Liver (tissue), 9 donors: ENCODE results near the gene PHKB. TPM values are rescaled to one million over a fixed set of nuclear protein-coding genes. Genes with fewer than 3 reads are reported as not detected.

Source experiments
- DNase-seq: peaks from one replicate; pipeline ENCODE4 v3.0.0-alpha.2; 2017; ENCODE audit warnings: low spot score
- H3K27ac ChIP-seq, 2 donors: one replicate each; pipeline ENCODE4 v1.7.0; 2013; ENCODE audit warnings: inconsistent platforms in 2 of 2, low read length in 2 of 2, control low read depth in 1 of 2, low read depth in 1 of 2, mild to moderate bottlenecking in 1 of 2
- H3K27me3 ChIP-seq, 4 donors: one replicate each; pipeline versions ENCODE4 v1.6.1 to v1.7.0; 2013; ENCODE audit warnings: low read length in 3 of 4, inconsistent platforms in 1 of 4, mild to moderate bottlenecking in 1 of 4, moderate library complexity in 1 of 4; ENCODE audit not compliant: control insufficient read depth in 4 of 4, insufficient read depth in 4 of 4
- H3K36me3 ChIP-seq, 4 donors: one replicate each; pipeline versions ENCODE4 v1.6.1 to v1.7.0; 2013; ENCODE audit warnings: low read length in 3 of 4, mild to moderate bottlenecking in 3 of 4, low read depth in 1 of 4, moderate library complexity in 1 of 4; ENCODE audit not compliant: control insufficient read depth in 4 of 4, insufficient read depth in 3 of 4
- H3K4me1 ChIP-seq, 4 donors: one replicate each; pipeline versions ENCODE4 v1.6.1 to v1.7.0; 2013; ENCODE audit warnings: low read length in 3 of 4, mild to moderate bottlenecking in 3 of 4, moderate library complexity in 1 of 4; ENCODE audit not compliant: control insufficient read depth in 4 of 4, insufficient read depth in 4 of 4
- H3K4me3 ChIP-seq, 3 donors: one replicate each; pipeline versions ENCODE4 v1.6.1 to v1.7.0; 2013; ENCODE audit warnings: low read length in 3 of 3, control low read depth in 1 of 3, low read depth in 1 of 3, mild to moderate bottlenecking in 1 of 3
- H3K9ac ChIP-seq, 2 donors: one replicate each; pipeline ENCODE4 v1.7.0; 2013; ENCODE audit warnings: low read length in 2 of 2, mild to moderate bottlenecking in 2 of 2, moderate library complexity in 2 of 2, control low read depth in 1 of 2, low read depth in 1 of 2
- H3K9me3 ChIP-seq, 4 donors: one replicate each; pipeline versions ENCODE4 v1.6.1 to v1.7.0; 2013; ENCODE audit warnings: low read length in 3 of 4; ENCODE audit not compliant: control insufficient read depth in 4 of 4
- EGR1 ChIP-seq, 2 donors: IDR thresholded peaks; 2 replicates each; pipeline ENCODE4 v1.6.1; 2016 to 2018; ENCODE audit warnings: antibody characterized with exemption in 2 of 2, low read depth in 2 of 2
- FOXA1 ChIP-seq: IDR thresholded peaks from 2 replicates; pipeline ENCODE4 v1.6.1; 2016; ENCODE audit warnings: antibody characterized with exemption
- FOXA2 ChIP-seq: IDR thresholded peaks from 2 replicates; pipeline ENCODE4 v1.6.1; 2016; ENCODE audit warnings: antibody characterized with exemption
- GABPA ChIP-seq, 2 donors: IDR thresholded peaks in 1 of 2; conservative IDR thresholded peaks in 1 of 2; 2 replicates each; pipeline ENCODE4 v1.6.1; 2016; ENCODE audit warnings: antibody characterized with exemption in 2 of 2, mild to moderate bottlenecking in 1 of 2, moderate library complexity in 1 of 2
- HNF4A ChIP-seq, 2 donors: conservative IDR thresholded peaks; 2 replicates each; pipeline ENCODE4 v1.6.1; 2016; ENCODE audit warnings: antibody characterized with exemption in 2 of 2, mild to moderate bottlenecking in 2 of 2
- HNF4G ChIP-seq: IDR thresholded peaks from 2 replicates; pipeline ENCODE4 v1.6.1; 2016; ENCODE audit warnings: antibody characterized with exemption
- JUND ChIP-seq, 2 donors: IDR thresholded peaks; 2 replicates each; pipeline ENCODE4 v1.6.1; 2016; ENCODE audit warnings: antibody characterized with exemption in 2 of 2
- NR2F2 ChIP-seq: IDR thresholded peaks from 2 replicates; pipeline ENCODE4 v1.6.1; 2016; ENCODE audit warnings: antibody characterized with exemption
- RAD21 ChIP-seq, 2 donors: IDR thresholded peaks; 2 replicates each; pipeline ENCODE4 v1.6.1; 2016; ENCODE audit warnings: antibody characterized with exemption in 2 of 2, mild to moderate bottlenecking in 2 of 2
- RXRA ChIP-seq, 2 donors: IDR thresholded peaks; 2 replicates each; pipeline ENCODE4 v1.6.1; 2017 to 2018; ENCODE audit warnings: antibody characterized with exemption in 2 of 2, mild to moderate bottlenecking in 1 of 2
- SP1 ChIP-seq: IDR thresholded peaks from 2 replicates; pipeline ENCODE4 v1.6.1; 2018; ENCODE audit warnings: antibody characterized with exemption, mild to moderate bottlenecking
- TAF1 ChIP-seq: conservative IDR thresholded peaks from 2 replicates; pipeline ENCODE4 v1.6.1; 2016; ENCODE audit warnings: antibody characterized with exemption, mild to moderate bottlenecking
- YY1 ChIP-seq: IDR thresholded peaks from 2 replicates; pipeline ENCODE4 v1.6.1; 2016; ENCODE audit warnings: antibody characterized with exemption, mild to moderate bottlenecking
- WGBS: extraction: QIAGEN DNeasy Blood & Tissue Kit; methylation state at CpG from one replicate; pipeline ENCODE4 v1.1.7; 2013; 5-methylcytosine and 5-hydroxymethylcytosine counted together
- polyA plus RNA-seq, 2 donors: library from polyadenylated mRNA; stranded (reverse) in 1 of 2; unstranded in 1 of 2; fragments of 200-250 nt in 1 of 2; fragments of >200 nt in 1 of 2; fragmentation: Nextera tagmentation in 1 of 2; extraction: Ambion mirVana in 1 of 2; gene quantifications; one replicate each; pipeline versions ENCODE4 v1.2.1 to v1.2.3, GENCODE V29; 2013 to 2015
- total RNA-seq, 2 donors: library from RNA; depleted of rRNA; stranded (reverse); fragments of >200 nt; gene quantifications; one replicate each; pipeline ENCODE4 v1.2.3, GENCODE V29; 2014
- TF ChIP-seq, protein P1 (sequence below): IDR thresholded peaks from 2 replicates; pipeline ENCODE4 v1.6.1; 2016; ENCODE audit warnings: antibody characterized with exemption
- TF ChIP-seq, protein P2 (sequence below): fragments of 150-350 bp; IDR thresholded peaks from 2 replicates; pipeline ENCODE4 v1.5.1; 2017; ENCODE audit warnings: improper control_type of control experiment, low read depth, low read length; ENCODE audit not compliant: missing input control
- TF ChIP-seq, protein P3 (sequence below): IDR thresholded peaks from 2 replicates; pipeline ENCODE4 v1.6.1; 2016; ENCODE audit warnings: antibody characterized with exemption
- TF ChIP-seq, protein P4 (sequence below): IDR thresholded peaks from 2 replicates; pipeline ENCODE4 v1.6.1; 2016; ENCODE audit warnings: antibody characterized with exemption
- TF ChIP-seq, protein P5 (sequence below): IDR thresholded peaks from 2 replicates; pipeline ENCODE4 v1.6.1; 2016; ENCODE audit warnings: antibody characterized with exemption, mild to moderate bottlenecking
- donor health status: healthy.
- donor health status: healthy.
- donor health status: healthy.
- donor health status: healthy.
- donor health status: healthy.

Gene PHKB
- total and polyA plus RNA-seq, 4 donors: 13.2 to 49.1 (median 29.0) TPM

DNA sequence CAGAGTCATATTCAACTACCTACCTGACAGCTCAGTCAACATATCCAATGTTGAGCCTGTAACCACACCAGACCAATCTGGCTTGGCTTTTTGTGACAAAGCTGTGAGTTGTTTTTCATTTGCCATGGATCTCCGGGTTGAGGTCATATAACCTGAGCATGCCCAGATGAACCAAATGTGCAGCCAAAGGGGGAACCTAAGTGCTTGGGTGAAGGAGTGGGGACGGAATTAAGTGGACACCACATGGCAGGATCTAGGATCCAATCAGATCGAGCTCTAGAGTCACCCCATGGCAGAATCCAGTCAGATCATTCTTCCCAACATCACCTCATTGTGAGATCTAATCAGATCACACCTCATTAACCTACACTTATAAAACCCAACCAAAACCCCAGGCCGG, 258.6 kb downstream of the PHKB start (continued):
- TF ChIP-seq SP1 (no peak), HNF4A (conservative IDR thresholded peaks at IDR 0.05) (no peak), FOXA2 (no peak), RAD21 (IDR thresholded peaks at IDR 0.05) (no peak)
- TF ChIP-seq, protein P1, sequence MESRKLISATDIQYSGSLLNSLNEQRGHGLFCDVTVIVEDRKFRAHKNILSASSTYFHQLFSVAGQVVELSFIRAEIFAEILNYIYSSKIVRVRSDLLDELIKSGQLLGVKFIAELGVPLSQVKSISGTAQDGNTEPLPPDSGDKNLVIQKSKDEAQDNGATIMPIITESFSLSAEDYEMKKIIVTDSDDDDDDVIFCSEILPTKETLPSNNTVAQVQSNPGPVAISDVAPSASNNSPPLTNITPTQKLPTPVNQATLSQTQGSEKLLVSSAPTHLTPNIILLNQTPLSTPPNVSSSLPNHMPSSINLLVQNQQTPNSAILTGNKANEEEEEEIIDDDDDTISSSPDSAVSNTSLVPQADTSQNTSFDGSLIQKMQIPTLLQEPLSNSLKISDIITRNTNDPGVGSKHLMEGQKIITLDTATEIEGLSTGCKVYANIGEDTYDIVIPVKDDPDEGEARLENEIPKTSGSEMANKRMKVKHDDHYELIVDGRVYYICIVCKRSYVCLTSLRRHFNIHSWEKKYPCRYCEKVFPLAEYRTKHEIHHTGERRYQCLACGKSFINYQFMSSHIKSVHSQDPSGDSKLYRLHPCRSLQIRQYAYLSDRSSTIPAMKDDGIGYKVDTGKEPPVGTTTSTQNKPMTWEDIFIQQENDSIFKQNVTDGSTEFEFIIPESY: no peak

DNA sequence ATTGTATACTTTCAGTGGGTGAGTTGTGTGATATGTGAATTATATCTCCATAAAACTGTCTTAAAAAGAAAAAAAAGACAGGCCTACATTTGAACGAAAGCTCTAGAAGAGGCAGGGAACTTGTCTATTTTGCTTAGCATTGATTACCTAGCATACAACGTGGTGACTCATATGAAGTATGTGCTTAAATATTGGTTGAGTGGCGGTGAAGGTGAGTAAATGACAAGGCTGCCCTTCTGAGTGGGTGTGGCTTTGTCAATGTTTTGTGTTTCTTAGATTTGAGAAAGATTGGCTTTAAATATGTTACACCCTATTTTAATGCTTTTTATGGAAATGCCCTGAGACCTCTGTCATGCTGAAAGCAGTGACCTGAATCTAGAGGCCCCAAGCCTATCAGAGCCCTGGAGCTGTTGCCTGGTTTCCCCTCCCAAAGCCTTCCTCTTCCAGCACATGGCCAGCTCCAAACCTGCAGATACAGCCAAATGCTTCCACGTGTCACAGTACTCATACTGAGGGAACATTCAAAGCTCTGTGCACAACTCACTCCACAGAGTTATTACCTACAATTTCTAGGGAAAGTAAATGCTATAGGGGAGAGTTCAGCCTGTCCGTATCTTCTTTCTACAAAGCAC, 260.0 kb downstream of the PHKB start:
- H3K9me3 ChIP-seq: no peaks in the 10 kb centered on the region
- H3K4me3 ChIP-seq: no peak overlapping the region
- H3K36me3 ChIP-seq: no peaks in the 10 kb centered on the region
- no peak overlapping the region for H3K27ac ChIP-seq
- H3K9ac ChIP-seq: no peak overlapping the region
- TF ChIP-seq NR2F2 (no peak), HNF4A (conservative IDR thresholded peaks at IDR 0.05) (no peak)
- peaks cover 0 to 2% (median 0%) of the 10 kb centered on the region in 4 donors for H3K27me3 ChIP-seq
- 80% methylated on average over 5 of the region's 5 CpGs for WGBS
- no peaks in the 10 kb centered on the region for H3K4me1 ChIP-seq
- no peak for DNase-seq

DNA sequence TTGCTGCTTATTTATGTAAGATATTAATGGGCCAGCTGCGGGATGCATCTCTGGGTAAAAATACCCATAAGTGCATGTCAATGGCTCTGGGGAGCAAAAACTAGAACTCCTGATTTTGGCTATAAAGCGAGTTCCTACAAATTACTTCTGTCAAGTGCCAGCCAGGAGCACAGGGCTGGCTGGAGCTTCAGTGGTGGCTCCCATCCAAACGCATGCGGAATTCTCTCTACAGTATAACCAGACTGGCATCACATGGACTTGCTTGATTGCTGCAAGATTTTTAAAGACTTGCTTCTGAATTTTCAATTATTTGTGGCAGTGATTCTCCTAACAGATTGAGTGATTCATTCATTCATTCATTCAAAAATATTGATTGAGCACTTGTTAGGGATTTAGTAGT, 260.9 kb downstream of the PHKB start:
- no peak for DNase-seq
- no peaks in the 10 kb centered on the region for H3K36me3 ChIP-seq
- TF ChIP-seq RAD21 (IDR thresholded peaks at IDR 0.05) (no peak), HNF4G (no peak), NR2F2 (no peak), EGR1 (IDR thresholded peaks at IDR 0.05; ENCODE audit: low read depth in 2 of 2) (no peak), SP1 (no peak), JUND (IDR thresholded peaks at IDR 0.05) (no peak), FOXA2 (no peak), GABPA (IDR thresholded peaks at IDR 0.05 in 1 of 2, conservative IDR thresholded peaks at IDR 0.05 in 1 of 2) (no peak), FOXA1 (no peak), HNF4A (conservative IDR thresholded peaks at IDR 0.05) (no peak), RXRA (IDR thresholded peaks at IDR 0.05) (no peak), YY1 (no peak), TAF1 (no peak)
- TF ChIP-seq, protein P2, sequence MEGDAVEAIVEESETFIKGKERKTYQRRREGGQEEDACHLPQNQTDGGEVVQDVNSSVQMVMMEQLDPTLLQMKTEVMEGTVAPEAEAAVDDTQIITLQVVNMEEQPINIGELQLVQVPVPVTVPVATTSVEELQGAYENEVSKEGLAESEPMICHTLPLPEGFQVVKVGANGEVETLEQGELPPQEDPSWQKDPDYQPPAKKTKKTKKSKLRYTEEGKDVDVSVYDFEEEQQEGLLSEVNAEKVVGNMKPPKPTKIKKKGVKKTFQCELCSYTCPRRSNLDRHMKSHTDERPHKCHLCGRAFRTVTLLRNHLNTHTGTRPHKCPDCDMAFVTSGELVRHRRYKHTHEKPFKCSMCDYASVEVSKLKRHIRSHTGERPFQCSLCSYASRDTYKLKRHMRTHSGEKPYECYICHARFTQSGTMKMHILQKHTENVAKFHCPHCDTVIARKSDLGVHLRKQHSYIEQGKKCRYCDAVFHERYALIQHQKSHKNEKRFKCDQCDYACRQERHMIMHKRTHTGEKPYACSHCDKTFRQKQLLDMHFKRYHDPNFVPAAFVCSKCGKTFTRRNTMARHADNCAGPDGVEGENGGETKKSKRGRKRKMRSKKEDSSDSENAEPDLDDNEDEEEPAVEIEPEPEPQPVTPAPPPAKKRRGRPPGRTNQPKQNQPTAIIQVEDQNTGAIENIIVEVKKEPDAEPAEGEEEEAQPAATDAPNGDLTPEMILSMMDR: no peak
- TF ChIP-seq, protein P3, sequence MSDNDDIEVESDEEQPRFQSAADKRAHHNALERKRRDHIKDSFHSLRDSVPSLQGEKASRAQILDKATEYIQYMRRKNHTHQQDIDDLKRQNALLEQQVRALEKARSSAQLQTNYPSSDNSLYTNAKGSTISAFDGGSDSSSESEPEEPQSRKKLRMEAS: no peak
- TF ChIP-seq, protein P4, sequence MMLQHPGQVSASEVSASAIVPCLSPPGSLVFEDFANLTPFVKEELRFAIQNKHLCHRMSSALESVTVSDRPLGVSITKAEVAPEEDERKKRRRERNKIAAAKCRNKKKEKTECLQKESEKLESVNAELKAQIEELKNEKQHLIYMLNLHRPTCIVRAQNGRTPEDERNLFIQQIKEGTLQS: no peak
- TF ChIP-seq, protein P5, sequence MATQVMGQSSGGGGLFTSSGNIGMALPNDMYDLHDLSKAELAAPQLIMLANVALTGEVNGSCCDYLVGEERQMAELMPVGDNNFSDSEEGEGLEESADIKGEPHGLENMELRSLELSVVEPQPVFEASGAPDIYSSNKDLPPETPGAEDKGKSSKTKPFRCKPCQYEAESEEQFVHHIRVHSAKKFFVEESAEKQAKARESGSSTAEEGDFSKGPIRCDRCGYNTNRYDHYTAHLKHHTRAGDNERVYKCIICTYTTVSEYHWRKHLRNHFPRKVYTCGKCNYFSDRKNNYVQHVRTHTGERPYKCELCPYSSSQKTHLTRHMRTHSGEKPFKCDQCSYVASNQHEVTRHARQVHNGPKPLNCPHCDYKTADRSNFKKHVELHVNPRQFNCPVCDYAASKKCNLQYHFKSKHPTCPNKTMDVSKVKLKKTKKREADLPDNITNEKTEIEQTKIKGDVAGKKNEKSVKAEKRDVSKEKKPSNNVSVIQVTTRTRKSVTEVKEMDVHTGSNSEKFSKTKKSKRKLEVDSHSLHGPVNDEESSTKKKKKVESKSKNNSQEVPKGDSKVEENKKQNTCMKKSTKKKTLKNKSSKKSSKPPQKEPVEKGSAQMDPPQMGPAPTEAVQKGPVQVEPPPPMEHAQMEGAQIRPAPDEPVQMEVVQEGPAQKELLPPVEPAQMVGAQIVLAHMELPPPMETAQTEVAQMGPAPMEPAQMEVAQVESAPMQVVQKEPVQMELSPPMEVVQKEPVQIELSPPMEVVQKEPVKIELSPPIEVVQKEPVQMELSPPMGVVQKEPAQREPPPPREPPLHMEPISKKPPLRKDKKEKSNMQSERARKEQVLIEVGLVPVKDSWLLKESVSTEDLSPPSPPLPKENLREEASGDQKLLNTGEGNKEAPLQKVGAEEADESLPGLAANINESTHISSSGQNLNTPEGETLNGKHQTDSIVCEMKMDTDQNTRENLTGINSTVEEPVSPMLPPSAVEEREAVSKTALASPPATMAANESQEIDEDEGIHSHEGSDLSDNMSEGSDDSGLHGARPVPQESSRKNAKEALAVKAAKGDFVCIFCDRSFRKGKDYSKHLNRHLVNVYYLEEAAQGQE: no peak
- TF ChIP-seq, protein P1: no peak
- 93% methylated on average over 4 of the region's 4 CpGs for WGBS
- H3K4me1 ChIP-seq: no peaks in the 10 kb centered on the region
- no peak overlapping the region for H3K27ac ChIP-seq
- H3K9me3 ChIP-seq: no peaks in the 10 kb centered on the region
- peaks cover 0 to 2% (median 0%) of the 10 kb centered on the region in 4 donors for H3K27me3 ChIP-seq
- no peak overlapping the region for H3K9ac ChIP-seq
- no peak overlapping the region for H3K4me3 ChIP-seq
